Raji (cell line): ENCODE measurements around the gene C1orf35.

ENCODE experiments used
- POLR2A ChIP-seq: IDR thresholded peaks from 2 replicates; pipeline ENCODE4 v1.6.1; 2011; ENCODE audit warnings: low read depth, low read length, control low read depth; ENCODE audit not compliant: insufficient read depth

Gene C1orf35

GRCh38 chr1:228145463-228146416, 42.6 kb upstream of the C1orf35 start:
- no peak for TF ChIP-seq POLR2A

- no peak for TF ChIP-seq POLR2A
Measured at GRCh38 chr1:228144993-228145343, 41.8 kb upstream of the C1orf35 start.

- no peak for TF ChIP-seq POLR2A
Measured at GRCh38 chr1:228144193-228144992, 41.3 kb upstream of the C1orf35 start.

GRCh38 chr1:228143480-228144192, 40.5 kb upstream of the C1orf35 start:
- TF ChIP-seq POLR2A = no peak

GRCh38 chr1:228142701-228143136, 39.6 kb upstream of the C1orf35 start:
- TF ChIP-seq POLR2A = no peak

GRCh38 chr1:228142155-228142691, 39.1 kb upstream of the C1orf35 start:
- TF ChIP-seq POLR2A = no peak

GRCh38 chr1:228141226-228142044, 38.3 kb upstream of the C1orf35 start:
- no peak for TF ChIP-seq POLR2A

GRCh38 chr1:228140724-228141225, 37.6 kb upstream of the C1orf35 start:
- no peak for TF ChIP-seq POLR2A

GRCh38 chr1:228139931-228140723, 37.0 kb upstream of the C1orf35 start, which contains the start of gene GUK1:
Gene GUK1 (plus strand): TSS chr1:228140279. CDS start chr1:228140303, 24 bp downstream.
- TF ChIP-seq POLR2A = peak; percentile 83

- no peak for TF ChIP-seq POLR2A
Measured at GRCh38 chr1:228139406-228139930, 36.3 kb upstream of the C1orf35 start.

GRCh38 chr1:228136901-228137300, 33.8 kb upstream of the C1orf35 start:
- TF ChIP-seq POLR2A = no peak

GRCh38 chr1:228134591-228134990, 31.5 kb upstream of the C1orf35 start:
- no peak for TF ChIP-seq POLR2A

GRCh38 chr1:228131766-228132165, 28.6 kb upstream of the C1orf35 start:
- no peak for TF ChIP-seq POLR2A
